ENCODE data around the gene EFNA2.

Gene EFNA2

GRCh38 chr19:1270854-1271527, 14.7 kb upstream of the EFNA2 start:
- Histone ChIP-seq H3F3A (ENCODE audit: control insufficient read depth, insufficient read depth) (peaks cover 53% of the 10 kb centered on the region), H3K27ac (ENCODE audit: low read depth, low read length) (peak overlapping the region; percentile 77; the same call in 1 of the 2 replicates), H3K9me3 (ENCODE audit: control insufficient read depth, insufficient read depth, low read length) (no peaks in the 10 kb centered on the region), H3K4me2 (ENCODE audit: low read length) (peak overlapping the region; percentile 99), H3K9me2 (replicated peaks; ENCODE audit: control insufficient read depth, low read length) (no peaks in the 10 kb centered on the region), H3K4me3 (ENCODE audit: low read length) (peak overlapping the region; percentile 97), H3K4me1 (ENCODE audit: control insufficient read depth, low read length) (peaks cover 76% of the 10 kb centered on the region), H3K79me2 (ENCODE audit: control insufficient read depth, low read length) (peaks cover 62% of the 10 kb centered on the region), H4K20me1 (ENCODE audit: control insufficient read depth, insufficient read depth, low read depth, low read length) (peaks cover 19% of the 10 kb centered on the region), H3K36me3 (ENCODE audit: control insufficient read depth, low read length) (peaks cover 58% of the 10 kb centered on the region), H3K27me3 (ENCODE audit: control insufficient read depth, low read length) (no peaks in the 10 kb centered on the region; the same call in 1 of the 2 replicates)
- TF ChIP-seq EZH2phosphoT487 (IDR thresholded peaks at IDR 0.05; ENCODE audit: borderline replicate concordance, low read length) (no peak), CTCF (IDR thresholded peaks at IDR 0.05; ENCODE audit: low read depth, low read length, poor library complexity, severe bottlenecking) (no peak)

DNA sequence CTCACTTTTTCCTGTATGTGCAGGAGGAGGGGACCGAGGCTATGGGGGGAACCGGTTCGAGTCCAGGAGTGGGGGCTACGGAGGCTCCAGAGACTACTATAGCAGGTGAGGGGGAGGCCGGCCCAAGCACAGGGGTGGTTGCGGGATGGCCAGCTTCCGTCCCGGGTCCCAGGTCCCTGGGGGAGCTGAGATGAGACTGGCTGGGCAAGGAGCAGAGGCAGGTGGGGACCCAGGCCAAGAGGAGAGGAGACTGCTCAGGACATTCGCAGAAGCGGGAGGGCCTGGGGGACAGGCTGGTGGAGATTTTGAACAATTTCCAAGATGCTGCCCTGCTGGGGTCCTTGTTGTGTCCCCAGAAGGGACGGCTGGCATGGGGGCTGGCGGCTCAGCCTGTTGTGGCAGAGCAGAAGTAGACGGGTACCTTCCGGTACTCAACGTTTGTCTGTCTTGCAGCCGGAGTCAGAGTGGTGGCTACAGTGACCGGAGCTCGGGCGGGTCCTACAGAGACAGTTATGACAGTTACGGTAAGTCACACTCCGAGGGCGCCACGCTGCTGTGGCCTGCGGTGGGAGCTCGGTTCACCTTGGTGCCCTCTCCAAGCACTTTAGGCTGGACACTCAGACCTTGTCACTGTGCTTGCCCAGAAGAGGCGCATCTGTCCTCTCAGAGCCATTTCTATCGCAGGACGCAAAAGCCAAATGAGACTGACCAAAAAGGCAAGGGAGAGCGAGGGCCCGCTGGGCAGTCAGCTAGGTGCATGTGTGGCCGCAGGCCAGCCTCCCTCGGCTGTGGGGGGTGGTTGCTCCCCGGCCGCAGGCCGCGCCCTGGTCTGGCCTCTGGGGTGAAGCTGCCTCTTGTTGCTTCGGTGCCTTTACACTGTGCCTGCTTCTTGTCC, 13.9 kb upstream of the EFNA2 start:
- peaks cover 76% of the 10 kb centered on the region for H3K4me1 ChIP-seq (ENCODE audit: control insufficient read depth, low read length)
- no peak for TF ChIP-seq CTCF (IDR thresholded peaks at IDR 0.05; ENCODE audit: low read depth, low read length, poor library complexity, severe bottlenecking)
- TF ChIP-seq EZH2phosphoT487 (IDR thresholded peaks at IDR 0.05; ENCODE audit: borderline replicate concordance, low read length): no peak
- no peaks in the 10 kb centered on the region for H3K9me2 ChIP-seq (replicated peaks; ENCODE audit: control insufficient read depth, low read length)
- peaks cover 70% of the 10 kb centered on the region for H3K79me2 ChIP-seq (ENCODE audit: control insufficient read depth, low read length)
- H3K27ac ChIP-seq (ENCODE audit: low read depth, low read length): no peak overlapping the region
- H3K4me3 ChIP-seq (ENCODE audit: low read length): no peak overlapping the region
- H3K9me3 ChIP-seq (ENCODE audit: control insufficient read depth, insufficient read depth, low read length): no peaks in the 10 kb centered on the region
- H3K4me2 ChIP-seq (ENCODE audit: low read length): peak overlapping the region; percentile 99
- H3F3A ChIP-seq (ENCODE audit: control insufficient read depth, insufficient read depth): peaks cover 52% of the 10 kb centered on the region
- H4K20me1 ChIP-seq (ENCODE audit: control insufficient read depth, insufficient read depth, low read depth, low read length): peaks cover 19% of the 10 kb centered on the region
- H3K27me3 ChIP-seq (ENCODE audit: control insufficient read depth, low read length): no peaks in the 10 kb centered on the region; the same call in 1 of the 2 replicates
- peaks cover 66% of the 10 kb centered on the region for H3K36me3 ChIP-seq (ENCODE audit: control insufficient read depth, low read length)

DNA sequence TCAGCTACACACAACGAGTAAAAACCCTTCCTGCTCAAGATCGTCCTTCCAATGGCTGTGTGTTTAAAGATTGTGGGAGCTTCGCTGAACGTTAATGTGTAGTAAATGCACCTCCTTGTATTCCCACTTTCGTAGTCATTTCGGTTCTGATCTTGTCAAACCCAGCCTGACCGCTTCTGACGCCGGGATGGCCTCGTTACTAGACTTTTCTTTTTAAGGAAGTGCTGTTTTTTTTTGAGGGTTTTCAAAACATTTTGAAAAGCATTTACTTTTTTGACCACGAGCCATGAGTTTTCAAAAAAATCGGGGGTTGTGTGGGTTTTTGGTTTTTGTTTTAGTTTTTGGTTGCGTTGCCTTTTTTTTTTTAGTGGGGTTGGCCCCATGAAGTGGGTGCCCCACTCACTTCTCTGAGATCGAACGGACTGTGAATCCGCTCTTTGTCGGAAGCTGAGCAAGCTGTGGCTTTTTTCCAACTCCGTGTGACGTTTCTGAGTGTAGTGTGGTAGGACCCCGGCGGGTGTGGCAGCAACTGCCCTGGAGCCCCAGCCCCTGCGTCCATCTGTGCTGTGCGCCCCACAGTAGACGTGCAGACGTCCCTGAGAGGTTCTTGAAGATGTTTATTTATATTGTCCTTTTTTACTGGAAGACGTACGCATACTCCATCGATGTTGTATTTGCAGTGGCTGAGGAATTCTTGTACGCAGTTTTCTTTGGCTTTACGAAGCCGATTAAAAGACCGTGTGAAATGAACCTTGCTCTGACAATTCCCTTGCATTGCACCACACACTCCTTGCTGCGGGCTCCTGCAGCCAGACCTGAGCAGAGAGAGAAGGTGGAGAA, 13.0 kb upstream of the EFNA2 start:
- Histone ChIP-seq H3K4me1 (ENCODE audit: control insufficient read depth, low read length) (peaks cover 70% of the 10 kb centered on the region), H3K27me3 (ENCODE audit: control insufficient read depth, low read length) (no peaks in the 10 kb centered on the region; the same call in 1 of the 2 replicates), H3K4me3 (ENCODE audit: low read length) (no peak overlapping the region), H3K36me3 (ENCODE audit: control insufficient read depth, low read length) (peaks cover 74% of the 10 kb centered on the region), H3K27ac (ENCODE audit: low read depth, low read length) (no peak overlapping the region), H3K4me2 (ENCODE audit: low read length) (peak overlapping the region; percentile 96; the same call in 1 of the 2 replicates), H3F3A (ENCODE audit: control insufficient read depth, insufficient read depth) (peaks cover 52% of the 10 kb centered on the region), H3K79me2 (ENCODE audit: control insufficient read depth, low read length) (peaks cover 75% of the 10 kb centered on the region), H4K20me1 (ENCODE audit: control insufficient read depth, insufficient read depth, low read depth, low read length) (peaks cover 19% of the 10 kb centered on the region), H3K9me3 (ENCODE audit: control insufficient read depth, insufficient read depth, low read length) (no peaks in the 10 kb centered on the region), H3K9me2 (replicated peaks; ENCODE audit: control insufficient read depth, low read length) (no peaks in the 10 kb centered on the region)
- TF ChIP-seq CTCF (IDR thresholded peaks at IDR 0.05; ENCODE audit: low read depth, low read length, poor library complexity, severe bottlenecking) (no peak), EZH2phosphoT487 (IDR thresholded peaks at IDR 0.05; ENCODE audit: borderline replicate concordance, low read length) (no peak)

Measured in DOHH2 (cell line).